ENCODE data around the gene DAP3. TPM values are rescaled to one million over a fixed set of nuclear protein-coding genes. Genes with fewer than 3 reads are reported as not detected.
"Not testable (repeated sequence)": the region's sequence is repeated elsewhere in the genome, so short reads cannot be mapped to it uniquely, and the experiment has no call there.

DAP3 gene
- total and polyA plus RNA-seq, 5 experiments from 2014 or later, result 111 to 162 (median 129) TPM

- Mint-ChIP-seq H3K27ac (peak overlapping the region in 4 of 10 donors; percentile 17 to 56 (median 26)), H3K36me3 (peaks cover 0 to 78% (median 5%) of the 10 kb centered on the region in 3 donors), H3K4me1 (peaks cover 0 to 4% (median 0%) of the 10 kb centered on the region in 4 donors), H3K27me3 (no peaks in the 10 kb centered on the region), H3K9me3 (no peaks in the 10 kb centered on the region), H3K4me3 (no peak overlapping the region)
- peak; percentile 41 to 51 for ATAC-seq
- peak in 7 of 10 donors; percentile 5 to 66 (median 23) for DNase-seq
- POLR2A ChIA-PET, result interaction anchor here (0.6 kb wide), 2 partner anchors 92 to 1046 kb away, joined by 4 to 6 read pairs; no protein-coding TSS in a partner anchor
Measured at GRCh38 chr1:155729031-155729898, 40.4 kb downstream of the DAP3 start.

- no peak for ATAC-seq
- Mint-ChIP-seq H3K27me3 (no peaks in the 10 kb centered on the region), H3K36me3 (peaks cover 2 to 32% (median 6%) of the 10 kb centered on the region in 3 donors), H3K4me3 (no peak overlapping the region), H3K4me1 (peaks cover 0 to 7% (median 4%) of the 10 kb centered on the region in 4 donors), H3K9me3 (no peaks in the 10 kb centered on the region), H3K27ac (no peak overlapping the region)
- POLR2A ChIA-PET, result no interaction called here
- no peak for DNase-seq
Measured at GRCh38 chr1:155740995-155741394, 52.1 kb downstream of the DAP3 start.

DNA sequence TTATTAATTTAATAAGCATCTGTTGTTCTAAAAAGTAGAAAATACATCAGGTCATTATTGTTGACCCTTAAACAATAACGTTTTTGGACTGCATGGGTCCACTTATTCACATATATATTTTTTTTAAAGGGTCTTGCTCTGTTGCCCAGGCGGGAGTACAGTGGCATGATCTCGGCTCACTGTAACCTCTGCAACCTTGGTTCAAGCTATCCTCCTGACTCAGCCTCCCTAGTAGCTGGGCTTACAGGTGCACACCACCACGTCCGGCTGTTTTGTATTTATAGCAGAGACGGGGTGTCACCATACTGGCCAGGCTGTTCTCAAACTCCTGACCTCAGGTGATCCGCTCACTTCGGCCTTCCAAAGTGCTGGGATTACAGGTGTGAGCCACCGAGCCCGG lies 53.0 kb downstream of the DAP3 start:
- POLR2A ChIA-PET, result no interaction called here
- ATAC-seq (no peak), DNase-seq (no peak)
- Mint-ChIP-seq H3K4me1 (peaks cover 0 to 7% (median 4%) of the 10 kb centered on the region in 4 donors), H3K9me3 (no peaks in the 10 kb centered on the region), H3K27ac (peak overlapping the region in 1 of 10 donors; percentile 27), H3K36me3 (peaks cover 0 to 23% (median 6%) of the 10 kb centered on the region in 3 donors), H3K27me3 (no peaks in the 10 kb centered on the region), H3K4me3 (no peak overlapping the region)

GRCh38 chr1:155744711-155745283 lies 55.9 kb downstream of the DAP3 start:
- no peaks in the 10 kb centered on the region for H3K9me3 Mint-ChIP-seq
- POLR2A ChIA-PET, result interaction anchor here (0.6 to 1.0 kb wide), 2 partner anchors 55 to 1819 kb away, joined by 3 to 6 read pairs; no protein-coding TSS in a partner anchor

DNA sequence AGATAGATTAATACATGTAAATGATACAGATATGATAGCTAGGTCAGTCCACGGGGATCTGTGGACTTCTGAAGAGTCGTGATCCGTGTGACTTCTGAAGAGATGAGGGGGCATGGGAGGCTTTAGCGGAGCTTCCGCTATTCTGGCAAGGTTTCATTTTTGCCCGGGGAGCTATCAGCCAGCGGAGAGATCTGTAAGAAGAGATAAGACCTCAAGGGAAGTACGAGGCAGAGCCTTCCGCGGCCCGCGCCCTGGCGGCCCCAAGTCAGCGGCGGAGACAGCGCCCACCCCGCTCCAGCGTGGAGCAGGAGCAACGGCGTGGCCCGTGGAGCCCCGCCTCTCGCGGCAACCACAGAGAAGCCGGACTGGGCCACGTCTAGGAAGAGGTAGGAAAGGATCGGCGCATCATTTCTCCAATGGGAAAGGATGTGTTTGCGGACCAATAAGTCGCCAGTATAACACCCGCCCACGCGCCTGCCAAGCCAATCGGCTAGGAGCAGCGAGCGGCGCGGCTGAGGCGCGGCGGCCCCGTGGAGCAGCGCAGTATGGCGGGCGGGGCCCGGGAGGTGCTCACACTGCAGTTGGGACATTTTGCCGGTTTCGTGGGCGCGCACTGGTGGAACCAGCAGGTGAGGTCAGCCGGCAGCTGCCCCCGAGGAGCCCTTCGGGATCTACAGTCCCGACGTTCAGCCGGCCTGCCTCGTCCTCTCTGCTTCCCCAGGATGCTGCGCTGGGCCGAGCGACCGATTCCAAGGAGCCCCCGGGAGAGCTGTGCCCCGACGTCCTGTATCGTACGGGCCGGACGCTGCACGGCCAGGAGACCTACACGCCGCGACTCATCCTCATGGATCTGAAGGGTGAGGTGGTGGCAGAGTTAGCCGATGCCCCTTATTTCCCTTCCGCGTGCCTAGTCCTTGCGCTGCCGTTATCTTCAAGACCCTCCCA lies 56.7 kb downstream of the DAP3 start:
- Mint-ChIP-seq H3K4me3 (peak overlapping the region; percentile 88 to 99 (median 96)), H3K27ac (peak overlapping the region; percentile 90 to 98 (median 94)), H3K4me1 (peaks cover 0 to 10% (median 4%) of the 10 kb centered on the region in 4 donors), H3K36me3 (peaks cover 0 to 11% (median 0%) of the 10 kb centered on the region in 3 donors)
- not testable (repeated sequence) for H3K27me3 Mint-ChIP-seq, H3K9me3 Mint-ChIP-seq
- peak; percentile 80 to 95 (median 88) for DNase-seq
- peak; percentile 93 to 94 for ATAC-seq
- POLR2A ChIA-PET, result interaction anchor here (0.6 to 1.0 kb wide), 2 partner anchors 55 to 1820 kb away, joined by 3 to 6 read pairs; no protein-coding TSS in a partner anchor

More at GRCh38 chr1:155744711-155745283, 55.9 kb downstream of the DAP3 start:
- Mint-ChIP-seq H3K27ac (peak overlapping the region; percentile 90 to 98 (median 94)), H3K36me3 (peaks cover 0 to 8% (median 0%) of the 10 kb centered on the region in 3 donors), H3K4me3 (peak overlapping the region; percentile 88 to 99 (median 96)), H3K4me1 (peaks cover 0 to 10% (median 4%) of the 10 kb centered on the region in 4 donors), H3K27me3 (no peaks in the 10 kb centered on the region)
- ATAC-seq (no peak), DNase-seq (no peak)

- ATAC-seq, POLR2A ChIA-PET, DNase-seq, H3K9me3 Mint-ChIP-seq, H3K27me3 Mint-ChIP-seq: not testable (repeated sequence)
- H3K4me1 Mint-ChIP-seq, result peaks cover 0 to 10% (median 4%) of the 10 kb centered on the region in 4 donors
- H3K36me3 Mint-ChIP-seq, result peaks cover 0 to 29% (median 0%) of the 10 kb centered on the region in 3 donors
- peak overlapping the region in 3 of 10 donors; percentile 2 to 58 (median 33) for H3K4me3 Mint-ChIP-seq
- H3K27ac Mint-ChIP-seq, result peak overlapping the region in 7 of 10 donors; percentile 5 to 86 (median 63)
Measured at GRCh38 chr1:155747586-155747985, 58.7 kb downstream of the DAP3 start.

DNA sequence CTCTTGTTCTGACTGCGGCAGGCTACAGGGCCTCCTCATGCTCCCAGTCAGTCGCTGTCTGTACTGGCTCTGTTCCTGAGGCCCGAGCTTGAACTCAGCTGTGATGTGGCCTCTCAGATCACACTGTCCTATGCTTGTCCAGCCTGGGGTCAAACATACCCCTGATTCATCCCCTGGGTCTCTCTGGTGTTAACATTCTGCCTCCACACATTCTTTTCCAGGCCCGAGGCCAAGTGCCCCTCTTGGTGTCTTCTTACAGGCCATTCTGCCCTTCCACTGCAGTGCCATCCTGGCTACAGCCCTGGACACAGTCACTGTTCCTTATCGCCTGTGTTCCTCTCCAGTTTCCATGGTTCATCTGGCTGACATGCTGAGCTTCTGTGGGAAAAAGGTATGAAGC lies 59.2 kb downstream of the DAP3 start:
- H3K27me3 Mint-ChIP-seq, H3K9me3 Mint-ChIP-seq, POLR2A ChIA-PET, DNase-seq, ATAC-seq: not testable (repeated sequence)
- Mint-ChIP-seq H3K4me3 (peak overlapping the region in 4 of 10 donors; percentile 11 to 58 (median 24)), H3K36me3 (peaks cover 0 to 34% (median 0%) of the 10 kb centered on the region in 3 donors), H3K4me1 (peaks cover 0 to 10% (median 4%) of the 10 kb centered on the region in 4 donors), H3K27ac (peak overlapping the region in 9 of 10 donors; percentile 5 to 76 (median 45))

- H3K27me3 Mint-ChIP-seq, H3K9me3 Mint-ChIP-seq, H3K4me1 Mint-ChIP-seq, H3K4me3 Mint-ChIP-seq, H3K27ac Mint-ChIP-seq, DNase-seq, POLR2A ChIA-PET, ATAC-seq: not testable (repeated sequence)
- peaks cover 12 to 87% (median 36%) of the 10 kb centered on the region in 3 donors for H3K36me3 Mint-ChIP-seq
Measured at GRCh38 chr1:155759017-155759416, 70.1 kb downstream of the DAP3 start.

DNA sequence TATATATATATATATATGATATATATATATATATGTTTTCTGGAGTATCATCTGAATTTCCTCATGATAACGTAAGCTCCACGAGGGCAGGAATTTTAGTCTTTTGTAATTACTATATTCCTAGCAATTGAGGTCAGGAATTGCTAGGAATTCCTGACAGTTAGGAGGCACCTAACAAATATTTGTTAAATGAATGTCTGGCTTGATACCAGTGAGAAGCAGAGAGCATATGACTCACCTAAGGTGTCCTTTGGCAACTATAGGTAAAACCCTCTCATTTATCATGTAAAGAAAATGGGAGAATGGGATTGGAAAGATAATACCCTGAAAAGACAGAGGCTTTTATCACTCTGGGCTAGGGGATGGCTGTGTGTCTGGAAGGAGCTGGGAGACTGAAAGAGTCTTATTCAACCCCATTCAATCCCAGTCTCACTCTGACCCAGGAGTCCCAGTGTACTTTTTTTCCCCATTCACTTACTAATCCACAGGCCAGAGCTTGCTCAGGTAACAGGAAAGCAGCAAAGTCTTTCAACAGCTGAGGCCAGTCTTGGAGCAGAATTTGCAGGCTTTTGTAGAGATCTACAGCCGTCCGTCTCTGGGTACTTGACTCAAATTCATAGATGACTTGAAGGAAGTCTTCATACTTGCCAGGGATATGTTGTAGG lies 71.2 kb downstream of the DAP3 start:
- Mint-ChIP-seq H3K4me3 (no peak overlapping the region), H3K27ac (peak overlapping the region in 3 of 10 donors; percentile 15 to 65 (median 63)), H3K4me1 (peaks cover 0 to 1% (median 0%) of the 10 kb centered on the region in 4 donors), H3K9me3 (no peaks in the 10 kb centered on the region), H3K27me3 (no peaks in the 10 kb centered on the region), H3K36me3 (peaks cover 12 to 87% (median 33%) of the 10 kb centered on the region in 3 donors)
- DNase-seq, result no peak
- POLR2A ChIA-PET, result interaction anchor here (0.6 kb wide), 1 partner anchor 25 kb away, joined by 4 read pairs; no protein-coding TSS in a partner anchor
- ATAC-seq, result no peak

DNA sequence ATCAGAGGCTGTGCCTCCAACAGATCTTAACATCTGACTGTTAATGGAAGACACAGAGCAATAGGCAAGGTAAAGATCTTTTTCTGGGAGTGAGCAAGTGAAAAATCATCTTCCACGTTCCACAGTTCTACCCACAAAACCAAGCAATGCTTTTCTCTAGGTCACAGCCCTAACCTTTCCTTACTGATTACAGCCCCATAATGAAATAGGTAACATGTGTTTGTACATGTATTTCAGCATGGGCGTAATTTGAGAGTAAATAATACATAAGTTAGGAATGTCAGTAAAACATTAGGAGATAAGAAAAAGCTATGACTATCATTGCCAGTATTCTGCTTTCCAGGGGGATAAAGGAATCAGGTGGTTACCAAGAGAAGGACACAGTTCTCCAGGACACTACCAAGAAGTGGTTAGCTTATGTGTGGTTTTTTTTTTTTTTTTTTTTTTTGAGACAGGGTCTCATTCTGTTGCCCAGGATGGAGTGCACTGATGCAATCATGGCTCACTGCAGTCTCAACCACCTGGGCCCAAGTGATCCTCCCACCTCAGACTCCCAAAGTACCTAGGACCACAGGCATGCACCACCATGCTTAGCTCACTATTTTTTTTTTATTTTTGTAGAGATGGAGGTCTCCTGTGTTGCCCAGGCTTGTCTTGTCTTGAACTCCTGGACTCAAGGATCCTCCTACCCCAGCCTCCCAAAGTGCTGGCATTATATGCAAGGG lies 72.0 kb downstream of the DAP3 start:
- H3K27me3 Mint-ChIP-seq, result no peaks in the 10 kb centered on the region
- no peaks in the 10 kb centered on the region for H3K9me3 Mint-ChIP-seq
- no peak for DNase-seq
- H3K4me3 Mint-ChIP-seq, result no peak overlapping the region
- H3K36me3 Mint-ChIP-seq, result peaks cover 12 to 87% (median 35%) of the 10 kb centered on the region in 3 donors
- peaks cover 0 to 1% (median 0%) of the 10 kb centered on the region in 4 donors for H3K4me1 Mint-ChIP-seq
- no peak for ATAC-seq
- H3K27ac Mint-ChIP-seq, result peak overlapping the region in 3 of 10 donors; percentile 27 to 65 (median 63)
- POLR2A ChIA-PET, result interaction anchor here (0.7 kb wide), 1 partner anchor 146 kb away, joined by 7 read pairs; no protein-coding TSS in a partner anchor
